ENCODE data around the gene LPIN1.

LPIN1 gene

DNA sequence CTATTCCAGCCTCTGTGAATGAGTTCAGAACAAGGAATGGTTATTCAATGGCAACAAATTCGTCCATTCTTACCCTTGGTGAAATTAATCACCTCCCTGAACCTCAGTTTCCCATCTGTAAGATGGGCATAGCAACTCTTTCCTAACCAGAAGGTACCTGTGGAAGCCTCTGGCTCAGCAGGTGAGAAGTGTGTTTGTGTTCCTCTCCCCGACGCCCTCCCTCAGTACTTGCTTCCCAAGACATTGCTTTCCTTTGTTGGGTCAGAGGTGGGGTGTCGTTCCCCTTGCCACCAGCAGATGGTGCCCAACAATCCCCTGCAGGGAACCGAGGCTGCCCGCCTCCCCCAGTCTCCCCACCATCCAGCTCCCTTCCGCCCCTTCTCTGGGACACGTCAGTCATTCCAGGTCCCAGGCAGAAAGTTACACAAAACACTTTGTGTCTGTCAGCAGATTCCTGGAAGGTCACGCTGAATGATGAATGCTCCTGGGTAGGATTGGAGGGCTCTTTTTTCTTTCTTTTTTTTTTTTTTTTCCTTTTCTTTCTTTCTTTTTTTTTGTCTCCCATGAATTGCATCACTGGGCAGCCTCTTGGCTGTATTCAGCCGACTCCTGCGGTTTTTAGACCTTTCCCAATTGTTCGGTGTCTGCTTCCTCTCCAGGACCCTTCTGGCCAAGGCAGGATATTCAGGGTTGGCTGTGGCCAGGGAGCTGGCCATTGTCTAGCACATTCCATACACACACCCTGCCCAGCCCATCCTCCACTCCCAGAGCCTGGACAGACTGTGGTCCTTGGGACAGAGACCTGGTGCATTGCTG, 117.3 kb downstream of the LPIN1 start:
- TF ChIP-seq, protein P1, sequence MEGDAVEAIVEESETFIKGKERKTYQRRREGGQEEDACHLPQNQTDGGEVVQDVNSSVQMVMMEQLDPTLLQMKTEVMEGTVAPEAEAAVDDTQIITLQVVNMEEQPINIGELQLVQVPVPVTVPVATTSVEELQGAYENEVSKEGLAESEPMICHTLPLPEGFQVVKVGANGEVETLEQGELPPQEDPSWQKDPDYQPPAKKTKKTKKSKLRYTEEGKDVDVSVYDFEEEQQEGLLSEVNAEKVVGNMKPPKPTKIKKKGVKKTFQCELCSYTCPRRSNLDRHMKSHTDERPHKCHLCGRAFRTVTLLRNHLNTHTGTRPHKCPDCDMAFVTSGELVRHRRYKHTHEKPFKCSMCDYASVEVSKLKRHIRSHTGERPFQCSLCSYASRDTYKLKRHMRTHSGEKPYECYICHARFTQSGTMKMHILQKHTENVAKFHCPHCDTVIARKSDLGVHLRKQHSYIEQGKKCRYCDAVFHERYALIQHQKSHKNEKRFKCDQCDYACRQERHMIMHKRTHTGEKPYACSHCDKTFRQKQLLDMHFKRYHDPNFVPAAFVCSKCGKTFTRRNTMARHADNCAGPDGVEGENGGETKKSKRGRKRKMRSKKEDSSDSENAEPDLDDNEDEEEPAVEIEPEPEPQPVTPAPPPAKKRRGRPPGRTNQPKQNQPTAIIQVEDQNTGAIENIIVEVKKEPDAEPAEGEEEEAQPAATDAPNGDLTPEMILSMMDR (IDR thresholded peaks at IDR 0.05; ENCODE audit: extremely low read depth, missing control alignments) = peak; percentile 74
- DNase-seq (ENCODE audit: low spot score) = peak; percentile 82

DNA sequence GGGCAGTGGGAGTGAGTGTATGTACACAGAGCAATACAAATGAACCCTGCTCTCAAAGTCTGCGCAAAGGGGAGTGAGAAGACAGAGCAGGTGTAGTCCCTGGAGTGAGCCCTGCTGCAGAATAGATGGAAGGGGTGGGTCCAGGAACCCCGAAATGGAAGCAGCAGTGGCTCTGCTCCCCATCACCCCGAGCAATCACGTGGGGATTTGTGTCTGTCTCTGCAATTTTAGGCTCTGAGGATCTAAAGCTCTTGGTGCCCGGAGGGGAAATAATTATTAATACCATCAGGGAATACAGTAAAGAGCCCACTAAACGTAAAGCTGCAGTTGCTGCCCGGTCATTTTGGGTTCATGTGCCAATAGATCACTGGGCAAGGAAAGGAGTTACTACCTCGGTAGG, 118.3 kb downstream of the LPIN1 start:
- no peak for DNase-seq (ENCODE audit: low spot score)
- TF ChIP-seq, protein P1 (IDR thresholded peaks at IDR 0.05; ENCODE audit: extremely low read depth, missing control alignments) = no peak

DNA sequence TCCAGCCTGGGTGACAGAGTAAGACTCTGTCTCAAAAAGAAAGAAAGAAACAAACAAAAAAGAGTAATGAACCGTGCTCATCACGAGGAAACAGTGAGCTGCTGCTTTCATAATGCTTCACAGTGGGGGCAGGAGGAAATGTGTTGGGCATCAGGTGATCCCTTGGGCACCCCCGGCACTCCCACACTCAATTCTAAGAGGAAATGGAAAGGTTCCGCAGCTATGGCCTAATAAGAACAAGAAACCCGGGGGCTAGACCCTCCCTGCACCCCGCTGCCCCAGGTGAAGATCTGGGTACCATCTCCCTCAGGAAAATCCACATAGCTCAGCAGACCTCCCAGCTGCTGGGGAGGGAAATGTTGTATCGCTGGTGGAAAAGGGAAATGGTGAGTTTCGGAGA, 118.9 kb downstream of the LPIN1 start:
- DNase-seq (ENCODE audit: low spot score) = no peak
- TF ChIP-seq, protein P1 (IDR thresholded peaks at IDR 0.05; ENCODE audit: extremely low read depth, missing control alignments) = no peak

DNA sequence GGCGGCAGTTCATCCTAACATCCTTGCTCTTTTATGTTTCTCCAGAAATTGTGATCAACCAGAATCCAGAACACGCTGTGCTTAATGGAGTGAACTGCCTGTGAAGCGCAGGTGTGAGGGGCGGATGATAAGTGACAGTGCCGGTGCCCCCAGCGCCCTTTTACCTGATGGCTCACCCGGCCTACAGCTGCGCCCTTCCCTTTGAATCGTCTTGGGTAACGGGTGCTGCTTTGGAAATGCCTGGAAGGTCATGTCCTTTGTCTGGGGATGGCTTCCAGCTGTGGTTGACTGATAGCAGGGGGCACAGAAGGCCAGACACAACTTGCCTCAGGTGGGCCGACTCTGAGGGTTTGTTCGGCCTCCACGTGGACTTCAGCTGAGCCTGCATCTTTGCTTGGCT, 119.4 kb downstream of the LPIN1 start:
- DNase-seq (ENCODE audit: low spot score) = no peak
- TF ChIP-seq, protein P1 (IDR thresholded peaks at IDR 0.05; ENCODE audit: extremely low read depth, missing control alignments) = no peak

DNA sequence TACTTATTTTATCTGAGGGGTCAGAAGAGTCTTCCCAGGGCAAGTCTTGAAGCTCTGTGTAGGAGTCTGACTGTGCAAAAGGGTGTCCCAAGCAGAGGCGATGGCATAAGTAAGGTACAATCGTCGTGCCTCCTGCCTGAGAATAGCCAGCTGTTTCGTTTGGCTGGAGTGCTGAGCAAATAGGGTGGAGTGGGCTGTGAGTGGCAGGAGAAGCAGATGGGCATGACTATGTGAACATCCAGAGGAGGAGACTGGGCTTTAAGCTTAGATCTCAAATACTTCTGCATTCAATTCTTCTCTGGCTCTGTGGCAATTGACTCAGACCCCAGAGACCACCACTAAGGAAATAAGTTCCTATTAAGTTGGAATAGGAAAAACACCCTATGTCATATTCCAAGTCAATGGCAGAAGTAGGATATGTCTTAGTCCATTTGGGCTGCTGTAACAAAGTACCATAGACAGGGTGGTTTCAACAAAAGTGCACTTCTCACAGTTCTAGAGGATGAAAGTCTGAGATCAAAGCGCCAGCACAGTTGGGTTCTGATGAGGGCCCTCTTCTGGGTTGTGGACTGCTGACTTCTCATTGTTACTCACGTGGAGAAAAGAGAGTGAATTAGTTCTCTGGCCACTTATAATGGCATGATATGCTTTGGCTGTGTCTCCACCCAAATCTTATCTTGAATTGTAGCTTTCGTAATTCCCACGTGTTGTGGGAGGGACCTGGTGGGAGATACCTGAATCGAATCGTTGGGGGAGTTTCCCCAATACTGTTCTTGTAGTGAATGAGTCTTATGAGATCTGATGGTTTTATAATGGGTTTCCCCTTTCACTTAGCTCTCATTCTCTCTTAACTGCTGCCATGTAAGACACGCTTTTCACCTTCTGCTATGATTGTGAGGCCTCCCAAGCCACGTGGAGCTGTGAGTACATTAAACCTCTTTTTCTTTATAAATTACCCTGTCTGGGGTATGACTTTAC, 120.2 kb downstream of the LPIN1 start:
- TF ChIP-seq, protein P1 (IDR thresholded peaks at IDR 0.05; ENCODE audit: extremely low read depth, missing control alignments) = no peak
- no peak for DNase-seq (ENCODE audit: low spot score)

DNA sequence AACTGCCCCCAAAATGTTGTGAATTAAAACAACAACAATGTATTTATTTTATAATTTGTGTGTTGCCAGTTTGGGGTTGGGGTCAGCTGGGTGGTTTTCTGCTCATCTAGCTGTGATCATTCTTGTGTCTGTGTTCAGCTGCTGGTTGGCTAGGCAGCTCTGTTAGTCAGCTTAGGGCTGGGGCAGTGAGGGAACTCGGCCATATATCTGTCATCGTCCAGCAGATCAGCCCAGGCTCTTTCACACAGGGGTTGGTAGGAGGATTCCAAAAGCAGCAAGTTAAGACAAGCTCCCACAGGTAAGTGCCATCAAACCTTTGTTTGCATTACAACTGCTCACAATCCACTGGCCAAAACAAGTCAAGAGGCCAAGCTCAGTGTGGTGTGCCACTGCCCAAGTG, 121.5 kb downstream of the LPIN1 start:
- TF ChIP-seq, protein P1 (IDR thresholded peaks at IDR 0.05; ENCODE audit: extremely low read depth, missing control alignments) = no peak
- no peak for DNase-seq (ENCODE audit: low spot score)
